NB4 (cell line): ENCODE measurements around the gene DNAH8.

Source experiments
- CTCF ChIP-seq: IDR thresholded peaks from one replicate; pipeline ENCODE4 v1.5.1; 2012; ENCODE audit warnings: low read depth, low read length
- POLR2A ChIP-seq: IDR thresholded peaks from 2 replicates; pipeline ENCODE4 v1.6.1; 2011; ENCODE audit warnings: mild to moderate bottlenecking; ENCODE audit not compliant: insufficient read length; ENCODE audit errors: extremely low read depth

GRCh38 chr6:38804358-38804757 lies 89.2 kb downstream of the DNAH8 start:
- no peak for TF ChIP-seq CTCF
- no peak for TF ChIP-seq POLR2A
